Suppressor macrophage (primary cell): ENCODE measurements around the gene CLDN12.
A peak's percentile ranks its signal among the peaks of the same experiment; 100 is the strongest.

Experiments
- DNase-seq, 4 experiments: peaks; one replicate each; pipeline ENCODE4 v3.0.0-alpha.2; 2020 to 2022
- total RNA-seq, 17 experiments: gene quantifications; one replicate each; lab custom pipeline; 2026; ENCODE audit warnings: mixed read lengths in 6 of 17, inconsistent platforms in 3 of 17; lab: John Stamatoyannopoulos, UW

The CLDN12 gene
- total RNA-seq: 4.0 to 45.1 (median 21.1) reads per million in 17 experiments

GRCh38 chr7:90403174-90404113 lies at the start of gene CLDN12:
Gene CLDN12 (plus strand): TSS chr7:90403461. CDS start chr7:90412677, 9,216 bp downstream.
- DNase-seq: peak; percentile 91 to 97 (median 92)

GRCh38 chr7:90383422-90383821 lies 19.8 kb upstream of the CLDN12 start:
- DNase-seq: no peak

- no peak for DNase-seq
Measured at GRCh38 chr7:90383861-90384260, 19.4 kb upstream of the CLDN12 start.

DNA sequence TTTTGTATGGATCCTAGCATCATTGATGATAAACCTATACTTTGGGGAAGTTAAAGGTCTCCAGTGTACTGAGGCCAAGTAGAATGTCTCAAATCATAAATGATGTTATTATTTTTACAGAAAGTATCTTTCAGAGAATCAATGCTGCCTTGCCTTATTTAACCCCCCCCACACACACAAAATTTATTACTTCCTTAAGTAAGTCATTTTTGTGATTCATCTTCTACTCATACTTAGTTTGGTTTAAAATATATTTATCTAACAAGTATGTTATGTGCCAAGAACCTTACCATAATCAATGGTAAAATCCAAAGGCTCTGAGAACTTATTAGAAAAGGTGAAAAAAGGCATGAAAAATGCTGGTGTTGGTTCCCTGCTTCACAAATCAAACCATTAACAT lies 18.8 kb upstream of the CLDN12 start:
- DNase-seq: no peak

DNA sequence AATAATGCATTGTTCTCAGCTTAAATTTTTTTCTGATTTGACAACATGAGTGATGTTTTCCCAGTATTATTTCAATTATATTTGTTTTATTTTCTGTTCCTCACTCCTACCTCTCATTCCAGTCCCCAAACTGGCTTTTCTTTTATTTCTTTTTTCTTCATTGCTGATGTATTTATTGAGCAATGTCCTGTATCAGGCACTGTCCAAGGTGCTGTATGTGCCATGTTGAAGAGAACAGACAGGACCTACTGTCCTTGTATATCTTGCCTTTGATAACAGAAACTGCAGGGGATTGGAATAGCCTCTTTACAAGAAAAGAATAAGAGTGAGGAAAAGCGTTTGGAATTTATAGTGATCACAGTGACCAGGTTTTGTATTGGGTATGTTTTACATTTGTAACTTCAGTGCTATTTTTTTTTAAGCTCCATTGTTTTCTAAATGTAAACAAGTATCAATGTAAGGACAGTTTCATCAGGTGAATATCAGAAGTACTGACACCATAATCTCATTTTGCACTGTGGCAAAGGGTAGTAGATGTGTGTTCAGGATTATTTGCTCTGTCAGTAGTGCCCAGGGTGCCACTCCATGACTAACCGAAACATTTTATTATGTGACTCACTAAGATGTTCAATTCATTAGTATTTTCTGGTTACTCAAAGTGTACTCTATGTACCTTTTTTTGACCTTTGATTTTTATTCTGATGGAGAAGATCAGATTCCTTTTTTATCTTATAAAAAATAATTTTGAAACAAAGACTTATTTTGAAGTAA lies 15.6 kb upstream of the CLDN12 start:
- DNase-seq: no peak

- DNase-seq: no peak
Measured at GRCh38 chr7:90390926-90391325, 12.3 kb upstream of the CLDN12 start.

DNA sequence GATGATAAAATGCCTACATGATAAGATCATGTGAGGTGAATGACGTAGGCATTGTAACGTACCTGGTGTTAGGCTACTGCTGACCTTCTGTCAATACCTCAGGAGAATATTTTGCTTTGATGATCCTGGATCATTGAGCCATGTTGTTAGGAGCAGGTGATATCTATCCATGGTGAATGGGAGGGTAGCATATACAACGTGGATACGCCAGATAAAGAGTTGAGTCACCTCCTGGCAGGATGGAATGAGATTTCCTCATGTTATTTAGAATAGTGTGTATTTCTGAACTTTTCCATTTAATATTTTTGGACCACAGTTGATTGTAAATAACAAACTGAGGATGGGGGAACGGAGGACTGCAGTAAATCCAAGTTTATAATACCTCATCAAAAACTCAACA lies 11.8 kb upstream of the CLDN12 start:
- no peak for DNase-seq

- no peak for DNase-seq
Measured at GRCh38 chr7:90396420-90396819, 6.8 kb upstream of the CLDN12 start.

GRCh38 chr7:90401989-90402388 lies 1.3 kb upstream of the CLDN12 start:
- DNase-seq: peak; percentile 19 to 38 (median 34)

GRCh38 chr7:90402785-90403173 lies 482 bp upstream of the CLDN12 start:
- no peak for DNase-seq

DNA sequence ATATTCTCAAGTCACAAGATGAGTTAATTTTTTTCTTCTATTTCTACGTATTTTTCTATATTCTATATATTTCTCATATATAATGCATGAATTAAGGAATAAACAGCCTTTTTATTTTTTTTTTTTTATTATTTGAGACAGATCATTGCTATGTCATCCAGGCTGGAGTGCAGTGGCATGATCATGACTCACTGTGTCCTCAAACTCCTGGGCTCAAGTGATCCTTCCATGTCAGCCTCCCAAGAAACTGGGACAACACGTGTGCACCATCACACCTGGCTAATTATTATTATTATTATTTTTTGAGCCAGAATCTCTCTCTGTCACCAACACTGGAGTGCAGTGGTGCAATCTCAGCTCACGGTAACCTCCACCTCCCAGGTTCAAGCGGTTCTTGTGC lies 1.5 kb downstream of the CLDN12 start:
- peak; percentile 17 to 58 (median 44) for DNase-seq

GRCh38 chr7:90407484-90407821 lies 4.2 kb downstream of the CLDN12 start:
- no peak for DNase-seq

- no peak for DNase-seq
Measured at GRCh38 chr7:90408142-90408541, 4.9 kb downstream of the CLDN12 start.

DNA sequence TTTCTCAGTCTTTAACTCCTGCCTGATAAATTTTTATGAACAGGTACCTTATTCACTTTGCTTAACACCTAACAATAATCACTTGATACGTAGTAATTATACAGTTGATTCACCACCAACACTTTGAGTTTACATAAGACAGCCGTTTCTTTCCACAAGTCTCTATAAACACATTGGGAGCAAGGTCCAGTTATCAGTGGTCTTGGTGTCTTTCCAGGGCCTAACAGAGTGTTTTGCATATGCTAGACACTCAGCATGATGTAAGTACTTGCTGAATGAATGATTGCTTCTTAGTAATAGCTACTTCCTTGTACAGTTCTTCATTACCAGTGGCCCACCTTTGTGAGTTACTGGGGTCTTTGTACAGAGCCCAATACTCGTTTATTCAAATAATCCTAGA lies 6.4 kb downstream of the CLDN12 start:
- DNase-seq: no peak

DNA sequence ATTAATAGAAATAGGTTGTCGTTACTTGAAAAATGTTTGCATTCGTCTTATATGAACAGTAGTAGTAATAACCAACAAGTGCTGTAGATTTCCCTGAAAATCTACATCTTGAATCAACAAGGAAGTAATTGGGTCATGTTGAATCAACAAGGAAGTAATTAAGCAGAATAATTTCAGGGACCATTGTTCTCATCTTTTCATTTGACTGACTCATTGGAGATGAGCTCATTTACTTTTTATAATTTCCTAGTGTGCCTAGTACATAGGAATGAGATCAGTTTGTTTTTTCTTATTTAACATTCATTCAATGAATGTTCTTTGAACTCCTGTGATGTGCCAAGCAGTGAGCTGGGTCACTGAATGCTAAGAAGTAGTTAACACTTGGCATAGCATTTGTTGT lies 8.2 kb downstream of the CLDN12 start:
- peak in 1 of 4 experiments; percentile 36 for DNase-seq

DNA sequence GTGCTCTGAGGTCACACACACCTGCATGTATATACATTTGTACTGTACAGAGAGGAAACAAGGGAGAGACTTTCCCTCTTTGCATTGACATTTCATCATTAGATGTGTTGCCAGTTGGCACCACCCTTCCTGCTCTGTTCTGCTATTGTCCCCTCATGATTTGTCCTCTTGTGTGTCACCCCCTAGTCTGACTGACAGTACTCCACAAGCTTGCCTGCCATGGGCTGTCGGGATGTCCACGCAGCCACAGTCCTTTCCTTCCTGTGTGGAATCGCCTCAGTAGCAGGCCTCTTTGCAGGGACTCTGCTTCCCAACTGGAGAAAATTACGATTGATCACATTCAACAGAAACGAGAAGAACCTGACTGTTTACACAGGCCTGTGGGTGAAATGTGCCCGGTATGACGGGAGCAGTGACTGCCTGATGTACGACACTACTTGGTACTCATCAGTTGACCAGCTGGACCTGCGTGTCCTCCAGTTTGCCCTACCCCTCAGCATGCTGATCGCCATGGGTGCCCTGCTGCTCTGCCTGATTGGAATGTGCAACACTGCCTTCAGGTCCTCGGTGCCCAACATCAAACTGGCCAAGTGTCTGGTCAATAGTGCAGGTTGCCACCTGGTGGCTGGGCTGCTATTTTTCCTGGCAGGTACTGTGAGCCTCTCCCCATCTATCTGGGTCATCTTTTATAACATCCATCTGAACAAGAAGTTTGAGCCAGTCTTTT lies 9.4 kb downstream of the CLDN12 start:
- peak in 1 of 4 experiments; percentile 20 for DNase-seq

DNA sequence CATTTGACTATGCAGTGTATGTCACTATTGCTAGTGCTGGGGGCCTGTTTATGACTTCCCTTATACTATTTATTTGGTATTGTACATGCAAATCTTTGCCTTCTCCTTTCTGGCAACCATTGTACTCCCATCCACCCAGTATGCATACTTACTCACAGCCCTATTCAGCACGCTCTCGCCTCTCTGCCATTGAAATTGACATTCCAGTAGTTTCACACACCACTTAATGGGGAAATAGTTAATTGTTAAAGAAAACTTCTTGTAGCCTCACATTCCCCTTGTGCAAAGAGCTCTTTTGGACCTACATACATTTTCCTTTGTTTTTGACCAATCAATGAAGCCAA lies 9.9 kb downstream of the CLDN12 start:
- DNase-seq: no peak

DNA sequence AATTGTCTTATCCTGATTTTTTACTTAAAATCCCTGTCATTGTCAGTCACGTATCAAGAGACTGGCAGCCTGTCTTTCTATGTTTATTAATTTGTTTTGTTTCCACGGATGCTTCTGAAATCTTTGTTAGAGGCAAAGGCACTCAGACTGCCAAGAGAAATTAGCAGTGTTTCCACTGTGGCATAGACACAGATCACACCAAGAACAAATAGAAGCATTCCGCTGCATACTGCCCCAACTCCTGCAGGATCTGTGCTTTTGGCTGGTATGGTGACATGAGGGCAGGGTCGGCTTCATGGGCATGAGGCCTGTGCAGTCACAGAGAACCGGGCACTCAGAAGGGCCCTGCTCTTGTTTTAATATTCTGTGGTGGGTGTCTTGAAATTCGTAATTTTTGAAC lies 18.4 kb downstream of the CLDN12 start:
- no peak for DNase-seq

- no peak for DNase-seq
Measured at GRCh38 chr7:90424720-90425119, 21.5 kb downstream of the CLDN12 start.

GRCh38 chr7:90425376-90425775 lies 22.1 kb downstream of the CLDN12 start:
- no peak for DNase-seq

DNA sequence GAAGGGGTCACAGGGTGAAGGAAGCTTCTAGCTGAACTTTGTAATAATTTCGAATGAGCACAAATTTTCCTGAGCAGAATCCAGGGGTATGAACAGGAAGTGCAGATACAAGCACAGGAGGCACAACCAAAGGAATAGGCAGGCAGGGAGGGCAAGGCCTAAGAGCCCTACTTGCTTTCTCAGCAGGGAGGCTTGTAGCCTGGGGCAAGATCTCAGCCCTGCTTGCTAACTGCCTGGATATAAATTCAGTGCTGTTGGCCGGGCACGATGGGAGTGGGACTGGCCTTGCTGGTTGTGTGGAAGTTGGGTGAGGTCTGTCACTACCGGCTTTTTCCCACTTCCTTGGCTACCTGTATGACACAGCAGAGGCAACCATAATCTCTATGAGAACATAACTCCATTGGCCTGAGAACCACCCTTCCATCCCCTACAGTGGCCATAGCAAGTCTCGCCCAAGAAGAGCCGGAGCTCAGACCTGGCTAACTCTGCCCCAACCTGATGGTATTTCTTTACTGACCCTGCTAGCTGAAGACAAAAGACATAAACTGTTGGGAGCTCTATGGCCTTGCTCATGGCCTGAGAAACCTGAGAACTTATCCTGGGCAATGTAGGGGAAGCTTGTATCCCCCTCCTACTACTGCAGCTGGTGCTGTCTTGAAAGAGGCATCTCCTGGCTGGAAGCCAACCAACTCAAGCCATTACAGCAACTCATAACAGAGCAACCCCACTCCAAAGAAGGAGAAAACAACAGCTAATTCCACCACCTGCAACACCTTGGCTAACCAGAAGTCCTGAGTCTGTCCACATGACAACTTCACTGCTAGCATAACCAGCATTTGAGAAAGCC lies 27.6 kb downstream of the CLDN12 start:
- no peak for DNase-seq

- DNase-seq: no peak
Measured at GRCh38 chr7:90432752-90433151, 29.5 kb downstream of the CLDN12 start.
